ENCODE measurements around the gene FNDC3A.

The FNDC3A gene

GRCh38 chr13:48977286-48977625 is 1.5 kb downstream of the FNDC3A start:
- H3K9ac ChIP-seq (ENCODE audit: low read length) = peak overlapping the region; percentile 97

GRCh38 chr13:48977973-48978372 is 2.3 kb downstream of the FNDC3A start:
- H3K27ac ChIP-seq (ENCODE audit: low read length, poor library complexity, severe bottlenecking) = no peak overlapping the region
- H3K4me1 ChIP-seq (ENCODE audit: control insufficient read depth, insufficient read depth, low read depth, low read length) = no peaks in the 10 kb centered on the region
- no peak overlapping the region for H3K14ac ChIP-seq (ENCODE audit: low read length in 2 of 2)
- no peak overlapping the region for H2AFZ ChIP-seq (ENCODE audit: low read depth, low read length)
- no peak overlapping the region for H3K4ac ChIP-seq (ENCODE audit: low read depth in 1 of 2, low read length in 2 of 2)
- no peak overlapping the region for H2BK120ac ChIP-seq (ENCODE audit: low read depth, low read length)
- H2BK5ac ChIP-seq (ENCODE audit: low read depth, low read length, poor library complexity, severe bottlenecking) = no peak overlapping the region
- H3K18ac ChIP-seq (ENCODE audit: low read depth in 1 of 2, low read length in 2 of 2) = no peak overlapping the region
- no peak for DNase-seq
- H4K8ac ChIP-seq (ENCODE audit: low read length) = no peak overlapping the region
- no CpG with 5 or more reads among the region's 3 CpGs for WGBS
- H4K91ac ChIP-seq (ENCODE audit: low read length) = no peak overlapping the region
- no peak overlapping the region for H2AK5ac ChIP-seq (ENCODE audit: low read length, severe bottlenecking)
- peaks cover 16% of the 10 kb centered on the region for H3K9me3 ChIP-seq (ENCODE audit: control insufficient read depth, low read length)
- H2BK12ac ChIP-seq (ENCODE audit: low read length in 2 of 2) = no peak overlapping the region
- H3K9ac ChIP-seq (ENCODE audit: low read length) = peak overlapping the region; percentile 97
- H3K4me2 ChIP-seq (ENCODE audit: low read length, poor library complexity, severe bottlenecking) = no peak overlapping the region
- H3K23ac ChIP-seq (ENCODE audit: low read length in 2 of 2) = no peak overlapping the region
- H3K27me3 ChIP-seq (ENCODE audit: control insufficient read depth in 1 of 2, insufficient read depth in 1 of 2, low read length in 2 of 2) = no peaks in the 10 kb centered on the region
- no peaks in the 10 kb centered on the region for H3K36me3 ChIP-seq (ENCODE audit: control insufficient read depth in 1 of 2, insufficient read depth in 2 of 2, low read depth in 1 of 2, low read length in 2 of 2)
- no peaks in the 10 kb centered on the region for H3K79me1 ChIP-seq (replicated peaks; ENCODE audit: low read length, poor library complexity, severe bottlenecking)
- H2BK15ac ChIP-seq (ENCODE audit: low read depth, poor library complexity, severe bottlenecking) = no peak overlapping the region
- H3K4me3 ChIP-seq (ENCODE audit: insufficient read depth in 1 of 2, low read depth in 1 of 2, low read length in 2 of 2) = peak overlapping the region in 1 of 2 experiments; percentile 85

More at GRCh38 chr13:48977286-48977625, 1.5 kb downstream of the FNDC3A start:
- Histone ChIP-seq H2BK12ac (ENCODE audit: low read length in 2 of 2) (no peak overlapping the region), H3K27me3 (ENCODE audit: control insufficient read depth in 1 of 2, insufficient read depth in 1 of 2, low read length in 2 of 2) (no peaks in the 10 kb centered on the region), H3K27ac (ENCODE audit: low read length, poor library complexity, severe bottlenecking) (no peak overlapping the region), H4K91ac (ENCODE audit: low read length) (no peak overlapping the region), H3K9me3 (ENCODE audit: control insufficient read depth, low read length) (peaks cover 23% of the 10 kb centered on the region), H3K79me1 (replicated peaks; ENCODE audit: low read length, poor library complexity, severe bottlenecking) (no peaks in the 10 kb centered on the region), H3K4me2 (ENCODE audit: low read length, poor library complexity, severe bottlenecking) (peak overlapping the region; percentile 85), H2BK120ac (ENCODE audit: low read depth, low read length) (no peak overlapping the region), H2AK5ac (ENCODE audit: low read length, severe bottlenecking) (no peak overlapping the region), H2BK15ac (ENCODE audit: low read depth, poor library complexity, severe bottlenecking) (no peak overlapping the region), H3K4ac (ENCODE audit: low read depth in 1 of 2, low read length in 2 of 2) (no peak overlapping the region), H3K14ac (ENCODE audit: low read length in 2 of 2) (no peak overlapping the region), H4K8ac (ENCODE audit: low read length) (no peak overlapping the region), H3K23ac (ENCODE audit: low read length in 2 of 2) (no peak overlapping the region), H3K36me3 (ENCODE audit: control insufficient read depth in 1 of 2, insufficient read depth in 2 of 2, low read depth in 1 of 2, low read length in 2 of 2) (no peaks in the 10 kb centered on the region), H2AFZ (ENCODE audit: low read depth, low read length) (no peak overlapping the region), H3K18ac (ENCODE audit: low read depth in 1 of 2, low read length in 2 of 2) (no peak overlapping the region), H2BK5ac (ENCODE audit: low read depth, low read length, poor library complexity, severe bottlenecking) (no peak overlapping the region), H3K4me1 (ENCODE audit: control insufficient read depth, insufficient read depth, low read depth, low read length) (no peaks in the 10 kb centered on the region), H3K4me3 (ENCODE audit: insufficient read depth in 1 of 2, low read depth in 1 of 2, low read length in 2 of 2) (peak overlapping the region in 1 of 2 experiments; percentile 85)
- 0% methylated on average over 2 of the region's 3 CpGs for WGBS
- peak; percentile 40 for DNase-seq

GRCh38 chr13:48978942-48979601 is 3.4 kb downstream of the FNDC3A start:
- no peak for DNase-seq
- Histone ChIP-seq H3K4ac (ENCODE audit: low read depth in 1 of 2, low read length in 2 of 2) (no peak overlapping the region), H3K9ac (ENCODE audit: low read length) (no peak overlapping the region), H3K79me1 (replicated peaks; ENCODE audit: low read length, poor library complexity, severe bottlenecking) (no peaks in the 10 kb centered on the region), H3K4me2 (ENCODE audit: low read length, poor library complexity, severe bottlenecking) (no peak overlapping the region), H2AFZ (ENCODE audit: low read depth, low read length) (no peak overlapping the region), H3K27me3 (ENCODE audit: control insufficient read depth in 1 of 2, insufficient read depth in 1 of 2, low read length in 2 of 2) (no peaks in the 10 kb centered on the region), H3K4me3 (ENCODE audit: insufficient read depth in 1 of 2, low read depth in 1 of 2, low read length in 2 of 2) (peak overlapping the region in 1 of 2 experiments; percentile 85), H2BK5ac (ENCODE audit: low read depth, low read length, poor library complexity, severe bottlenecking) (no peak overlapping the region), H2BK120ac (ENCODE audit: low read depth, low read length) (no peak overlapping the region), H3K23ac (ENCODE audit: low read length in 2 of 2) (no peak overlapping the region), H4K91ac (ENCODE audit: low read length) (no peak overlapping the region), H3K9me3 (ENCODE audit: control insufficient read depth, low read length) (peaks cover 5% of the 10 kb centered on the region), H3K4me1 (ENCODE audit: control insufficient read depth, insufficient read depth, low read depth, low read length) (no peaks in the 10 kb centered on the region), H4K8ac (ENCODE audit: low read length) (no peak overlapping the region), H2BK15ac (ENCODE audit: low read depth, poor library complexity, severe bottlenecking) (no peak overlapping the region), H3K18ac (ENCODE audit: low read depth in 1 of 2, low read length in 2 of 2) (no peak overlapping the region), H3K27ac (ENCODE audit: low read length, poor library complexity, severe bottlenecking) (no peak overlapping the region), H3K36me3 (ENCODE audit: control insufficient read depth in 1 of 2, insufficient read depth in 2 of 2, low read depth in 1 of 2, low read length in 2 of 2) (no peaks in the 10 kb centered on the region), H2BK12ac (ENCODE audit: low read length in 2 of 2) (no peak overlapping the region), H2AK5ac (ENCODE audit: low read length, severe bottlenecking) (no peak overlapping the region), H3K14ac (ENCODE audit: low read length in 2 of 2) (no peak overlapping the region)
- WGBS = 80% methylated on average over 1 of the region's 2 CpGs

GRCh38 chr13:48979892-48980291 is 4.2 kb downstream of the FNDC3A start:
- no peaks in the 10 kb centered on the region for H3K36me3 ChIP-seq (ENCODE audit: control insufficient read depth in 1 of 2, insufficient read depth in 2 of 2, low read depth in 1 of 2, low read length in 2 of 2)
- no peak overlapping the region for H2AFZ ChIP-seq (ENCODE audit: low read depth, low read length)
- H3K4me1 ChIP-seq (ENCODE audit: control insufficient read depth, insufficient read depth, low read depth, low read length) = no peaks in the 10 kb centered on the region
- H3K4me2 ChIP-seq (ENCODE audit: low read length, poor library complexity, severe bottlenecking) = no peak overlapping the region
- no peaks in the 10 kb centered on the region for H3K27me3 ChIP-seq (ENCODE audit: control insufficient read depth in 1 of 2, insufficient read depth in 1 of 2, low read length in 2 of 2)
- no peak overlapping the region for H2BK120ac ChIP-seq (ENCODE audit: low read depth, low read length)
- H2BK5ac ChIP-seq (ENCODE audit: low read depth, low read length, poor library complexity, severe bottlenecking) = no peak overlapping the region
- 94% methylated on average over 1 of the region's 2 CpGs for WGBS
- no peak overlapping the region for H3K27ac ChIP-seq (ENCODE audit: low read length, poor library complexity, severe bottlenecking)
- no peak overlapping the region for H3K18ac ChIP-seq (ENCODE audit: low read depth in 1 of 2, low read length in 2 of 2)
- no peak overlapping the region for H3K4me3 ChIP-seq (ENCODE audit: insufficient read depth in 1 of 2, low read depth in 1 of 2, low read length in 2 of 2)
- no peak overlapping the region for H3K4ac ChIP-seq (ENCODE audit: low read depth in 1 of 2, low read length in 2 of 2)
- H2BK15ac ChIP-seq (ENCODE audit: low read depth, poor library complexity, severe bottlenecking) = no peak overlapping the region
- no peak for DNase-seq
- H3K14ac ChIP-seq (ENCODE audit: low read length in 2 of 2) = no peak overlapping the region
- no peak overlapping the region for H4K91ac ChIP-seq (ENCODE audit: low read length)
- no peaks in the 10 kb centered on the region for H3K9me3 ChIP-seq (ENCODE audit: control insufficient read depth, low read length)
- H3K23ac ChIP-seq (ENCODE audit: low read length in 2 of 2) = no peak overlapping the region
- H4K8ac ChIP-seq (ENCODE audit: low read length) = no peak overlapping the region
- no peak overlapping the region for H2BK12ac ChIP-seq (ENCODE audit: low read length in 2 of 2)
- H3K9ac ChIP-seq (ENCODE audit: low read length) = no peak overlapping the region
- H2AK5ac ChIP-seq (ENCODE audit: low read length, severe bottlenecking) = no peak overlapping the region
- H3K79me1 ChIP-seq (replicated peaks; ENCODE audit: low read length, poor library complexity, severe bottlenecking) = no peaks in the 10 kb centered on the region

All from mesenchymal stem cell (in vitro differentiated cells and primary cell).